Suprapubic skin (tissue), 3 donors: ENCODE results near the gene PDE4D.

Experiments
- CTCF ChIP-seq, 2 donors: fragments of 200-600 bp in 1 of 2; fragments of 450-650 bp in 1 of 2; sonication (generic) in 1 of 2; IDR thresholded peaks; one replicate each; pipeline ENCODE4 v1.5.1; 2016 to 2019; ENCODE audit warnings: antibody characterized with exemption in 2 of 2, mild to moderate bottlenecking in 1 of 2, moderate library complexity in 1 of 2
- EP300 ChIP-seq: sonication (generic); formaldehyde crosslinking; IDR thresholded peaks from one replicate; pipeline ENCODE4 v1.6.1; 2017; ENCODE audit warnings: antibody characterized with exemption

GRCh38 chr5:58919833-58920232 lies 973.7 kb downstream of the PDE4D start:
- TF ChIP-seq CTCF (IDR thresholded peaks at IDR 0.05) (no peak), EP300 (no peak)
